HG03442 (cell line): ENCODE data around the gene ZNF607.
A peak's percentile ranks its signal among the peaks of the same experiment; 100 is the strongest.
"Not testable (repeated sequence)": the region's sequence is repeated elsewhere in the genome, so short reads cannot be mapped to it uniquely, and the experiment has no call there.

Experiments used
- ATAC-seq: cut with Tn5 transposase; IDR thresholded peaks from one replicate; pipeline ENCODE4 v1.9.1; 2021; ENCODE audit warnings: mild to moderate bottlenecking, moderate library complexity; ENCODE audit not compliant: unreplicated experiment

The ZNF607 gene

GRCh38 chr19:37719111-37719926 lies at the start of gene ZNF607:
TSS of gene ZNF607 (minus strand) at chr19:37719761. CDS start at chr19:37711618, 8,143 bp downstream.
- peak; percentile 86 for ATAC-seq

- ATAC-seq: no peak
Observed at GRCh38 chr19:37763488-37763887, 43.9 kb upstream of the ZNF607 start.

GRCh38 chr19:37757683-37758082 lies 38.1 kb upstream of the ZNF607 start:
- ATAC-seq: not testable (repeated sequence)

- ATAC-seq: no peak
Observed at GRCh38 chr19:37738371-37738770, 18.8 kb upstream of the ZNF607 start.

GRCh38 chr19:37725181-37725580 lies 5.6 kb upstream of the ZNF607 start:
- ATAC-seq: no peak

GRCh38 chr19:37719927-37720265 lies 335 bp upstream of the ZNF607 start:
- ATAC-seq: no peak

- no peak for ATAC-seq
Observed at GRCh38 chr19:37718304-37718703, 1.3 kb downstream of the ZNF607 start.

GRCh38 chr19:37716140-37716539 lies 3.4 kb downstream of the ZNF607 start:
- ATAC-seq: no peak

- no peak for ATAC-seq
Observed at GRCh38 chr19:37706052-37706605, 13.4 kb downstream of the ZNF607 start.

- no peak for ATAC-seq
Observed at GRCh38 chr19:37699057-37699456, 20.5 kb downstream of the ZNF607 start.

- ATAC-seq: no peak
Observed at GRCh38 chr19:37698216-37698615, 21.3 kb downstream of the ZNF607 start.

- no peak for ATAC-seq
Observed at GRCh38 chr19:37695144-37695899, 24.2 kb downstream of the ZNF607 start.

- no peak for ATAC-seq
Observed at GRCh38 chr19:37692956-37693620, 26.5 kb downstream of the ZNF607 start.

- ATAC-seq: no peak
Observed at GRCh38 chr19:37691881-37692504, 27.6 kb downstream of the ZNF607 start.

- no peak for ATAC-seq
Observed at GRCh38 chr19:37683520-37683919, 36.0 kb downstream of the ZNF607 start.

GRCh38 chr19:37669450-37669914 lies 50.1 kb downstream of the ZNF607 start:
- no peak for ATAC-seq

- ATAC-seq: not testable (repeated sequence)
Observed at GRCh38 chr19:37657157-37657556, 62.4 kb downstream of the ZNF607 start.

GRCh38 chr19:37655689-37656371 lies 63.7 kb downstream of the ZNF607 start:
- ATAC-seq: peak; percentile 52

- peak; percentile 69 for ATAC-seq
Observed at GRCh38 chr19:37655301-37655688, 64.3 kb downstream of the ZNF607 start, which contains the start of gene ZFP30. TSS of gene ZFP30 (minus strand) at chr19:37655465. CDS start at chr19:37647822, 7,643 bp downstream.
